Measurements from ENCODE around the gene EIF3D. TPM values are rescaled to one million over a fixed set of nuclear protein-coding genes. Genes with fewer than 3 reads are reported as not detected.
A peak's percentile ranks its signal among the peaks of the same experiment; 100 is the strongest.

The EIF3D gene
- polyA plus RNA-seq, 3 donors = 102 to 244 (median 122) TPM

GRCh38 chr22:36506637-36507517, 22.1 kb downstream of the EIF3D start, which contains the start of gene FOXRED2:
FOXRED2 (minus strand) TSS chr22:36507040; CDS start chr22:36506422, 618 bp downstream.
- Mint-ChIP-seq H3K4me3 (peak within 1 kb of the TSS; percentile 66 to 78), H3K4me1 (peaks cover 27% of the 10 kb centered on the region), H3K27me3 (ENCODE audit: low read depth in 3 of 3) (peaks cover 0 to 2% (median 0%) of the 10 kb centered on the region in 3 donors), H3K36me3 (peaks cover 16 to 20% of the 10 kb centered on the region in 2 donors), H3K27ac (peak within 1 kb of the TSS; percentile 15 to 81 (median 52)), H3K9me3 (peaks cover 0 to 2% (median 0%) of the 10 kb centered on the region in 7 donors)
- H3K27me3 ChIP-seq (ENCODE audit: control insufficient read depth in 2 of 2, insufficient read depth in 2 of 2, low read length in 2 of 2) = no peaks in the 10 kb centered on the region
- H3K9ac ChIP-seq (ENCODE audit: insufficient read depth, low read length, poor library complexity, severe bottlenecking) = peak within 1 kb of the TSS; percentile 60
- H3K4me3 ChIP-seq (replicated peaks in 1 of 3; ENCODE audit: low read depth in 2 of 3, low read length in 3 of 3) = peak within 1 kb of the TSS; percentile 33 to 74 (median 34)
- no peak for TF ChIP-seq CTCF (IDR thresholded peaks at IDR 0.05)
- intact Hi-C loops (cut with micrococcal nuclease) = no loop called here
- H4K20me1 ChIP-seq (ENCODE audit: insufficient read depth, low read length) = peaks cover 13% of the 10 kb centered on the region
- DNase-seq = peak; percentile 75 to 82 (median 81)
- no peaks in the 10 kb centered on the region for H3K79me2 ChIP-seq (ENCODE audit: insufficient read depth, low read length)
- H3K9me3 ChIP-seq (replicated peaks in 1 of 2; ENCODE audit: control insufficient read depth in 1 of 2, insufficient read depth in 1 of 2, low read length in 2 of 2) = no peaks in the 10 kb centered on the region
- WGBS (ENCODE audit: insufficient coverage) = 5% methylated on average over 67 of the region's 75 CpGs
- H2AFZ ChIP-seq (ENCODE audit: insufficient read depth, low read depth, low read length, poor library complexity, severe bottlenecking) = peak within 1 kb of the TSS; percentile 84
- H3K4me1 ChIP-seq (ENCODE audit: control insufficient read depth in 1 of 2, insufficient read depth in 2 of 2, low read length in 2 of 2) = peaks cover 26 to 30% of the 10 kb centered on the region in 2 donors
- H3K27ac ChIP-seq (ENCODE audit: low read depth in 1 of 2, low read length in 2 of 2) = peak within 1 kb of the TSS in 1 of 2 donors; percentile 77
- peaks cover 15 to 18% of the 10 kb centered on the region in 2 donors for H3K36me3 ChIP-seq (replicated peaks in 1 of 2; ENCODE audit: control insufficient read depth in 1 of 2, insufficient read depth in 2 of 2, low read length in 2 of 2)
- H3K4me2 ChIP-seq (replicated peaks; ENCODE audit: extremely low read depth, low read length, poor library complexity, severe bottlenecking) = peak within 1 kb of the TSS; percentile 81

DNA sequence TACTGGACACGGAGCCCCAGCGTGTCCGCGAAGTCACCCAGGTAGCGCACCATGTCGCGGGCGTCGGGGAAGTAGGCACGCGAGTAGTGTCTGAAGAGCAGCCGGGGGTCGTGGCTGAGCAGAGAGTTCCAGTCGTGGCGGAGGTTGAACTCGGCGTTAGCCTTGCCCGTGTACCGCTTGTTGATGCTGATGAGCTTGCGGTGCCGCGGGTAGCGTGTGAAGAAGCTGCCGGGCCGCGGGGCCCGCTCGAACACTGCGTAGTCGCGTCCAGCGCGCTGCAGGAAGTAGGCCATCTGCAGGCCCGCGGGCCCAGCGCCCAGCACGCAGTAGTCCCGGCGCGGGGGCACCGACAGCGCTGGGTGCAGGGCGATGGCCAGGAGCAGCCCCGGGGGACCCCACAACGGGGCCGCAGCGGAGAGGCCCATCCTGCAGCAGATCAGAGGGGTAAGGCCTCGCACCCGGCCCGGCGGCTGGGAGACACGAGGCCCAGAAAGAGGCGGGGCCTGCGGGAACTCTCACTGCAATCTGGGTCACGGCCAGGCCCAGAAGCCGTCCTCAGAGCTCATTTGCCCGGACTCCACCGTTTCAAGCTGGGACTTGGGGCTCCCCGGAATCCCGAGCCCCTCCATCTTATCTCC, 22.8 kb downstream of the EIF3D start:
- Histone ChIP-seq H3K9ac (ENCODE audit: insufficient read depth, low read length, poor library complexity, severe bottlenecking) (no peak overlapping the region), H3K9me3 (replicated peaks in 1 of 2; ENCODE audit: control insufficient read depth in 1 of 2, insufficient read depth in 1 of 2, low read length in 2 of 2) (no peaks in the 10 kb centered on the region), H3K27ac (ENCODE audit: low read depth in 1 of 2, low read length in 2 of 2) (peak overlapping the region in 1 of 2 donors; percentile 77), H4K20me1 (ENCODE audit: insufficient read depth, low read length) (peaks cover 7% of the 10 kb centered on the region), H3K36me3 (replicated peaks in 1 of 2; ENCODE audit: control insufficient read depth in 1 of 2, insufficient read depth in 2 of 2, low read length in 2 of 2) (peaks cover 9 to 10% of the 10 kb centered on the region in 2 donors), H3K79me2 (ENCODE audit: insufficient read depth, low read length) (no peaks in the 10 kb centered on the region), H2AFZ (ENCODE audit: insufficient read depth, low read depth, low read length, poor library complexity, severe bottlenecking) (peak overlapping the region; percentile 84), H3K27me3 (ENCODE audit: control insufficient read depth in 2 of 2, insufficient read depth in 2 of 2, low read length in 2 of 2) (no peaks in the 10 kb centered on the region), H3K4me1 (ENCODE audit: control insufficient read depth in 1 of 2, insufficient read depth in 2 of 2, low read length in 2 of 2) (peaks cover 26 to 30% of the 10 kb centered on the region in 2 donors), H3K4me3 (replicated peaks in 1 of 3; ENCODE audit: low read depth in 2 of 3, low read length in 3 of 3) (peak overlapping the region in 1 of 3 experiments; percentile 74), H3K4me2 (replicated peaks; ENCODE audit: extremely low read depth, low read length, poor library complexity, severe bottlenecking) (peak overlapping the region; percentile 81)
- Mint-ChIP-seq H3K36me3 (peaks cover 10 to 13% of the 10 kb centered on the region in 2 donors), H3K9me3 (peaks cover 0 to 2% (median 0%) of the 10 kb centered on the region in 7 donors), H3K4me1 (peaks cover 23% of the 10 kb centered on the region), H3K4me3 (peak overlapping the region in 1 of 2 donors; percentile 66), H3K27ac (peak overlapping the region in 3 of 7 donors; percentile 28 to 61 (median 45)), H3K27me3 (ENCODE audit: low read depth in 3 of 3) (peaks cover 0 to 2% (median 0%) of the 10 kb centered on the region in 3 donors)
- TF ChIP-seq CTCF (IDR thresholded peaks at IDR 0.05) = no peak
- DNase-seq = no peak
- WGBS (ENCODE audit: insufficient coverage) = 94% methylated on average over 60 of the region's 60 CpGs
- intact Hi-C loops (cut with micrococcal nuclease) = no loop called here

All from CD14-positive monocyte (primary cell).